Activated naive CD4-positive, alpha-beta T cell treated with anti-CD3 and anti-CD28 coated beads for 36 hours (primary cell): ENCODE data around the gene XYLT1. TPM values are rescaled to one million over a fixed set of nuclear protein-coding genes. Genes with fewer than 3 reads are reported as not detected.
A peak's percentile ranks its signal among the peaks of the same experiment; 100 is the strongest.

Experiments used
- CTCF ChIA-PET: fragments of 350-600 bp; sonication (Branson Sonifier 250); formaldehyde crosslinking; loops from one replicate; lab custom pipeline; 2021; ENCODE audit warnings: antibody characterized with exemption; lab: Charles Lee
- DNase-seq: peaks from one replicate; pipeline ENCODE4 v3.0.0-alpha.2; 2020
- H3K27ac Mint-ChIP-seq: one replicate; pipeline ENCODE4 v1.8.0; 2021; ENCODE audit warnings: mild to moderate bottlenecking, mixed read lengths
- H3K27me3 Mint-ChIP-seq: one replicate; pipeline ENCODE4 v1.8.0; 2021; ENCODE audit warnings: low read depth, mixed read lengths
- H3K36me3 Mint-ChIP-seq: one replicate; pipeline ENCODE4 v1.8.0; 2021; ENCODE audit warnings: low read depth, mixed read lengths
- H3K4me1 Mint-ChIP-seq: one replicate; pipeline ENCODE4 v1.8.0; 2021; ENCODE audit warnings: low read depth, mixed read lengths
- H3K4me3 Mint-ChIP-seq: one replicate; pipeline ENCODE4 v1.8.0; 2021; ENCODE audit warnings: mild to moderate bottlenecking, moderate library complexity, mixed read lengths
- H3K9me3 Mint-ChIP-seq: one replicate; pipeline ENCODE4 v1.8.0; 2021; ENCODE audit warnings: mixed read lengths
- intact Hi-C: fragments of 100-400 bp; cut with micrococcal nuclease; formaldehyde crosslinking; loops from one replicate; pipeline ENCODE4 v1.15.1; 2023
- total RNA-seq, 2 experiments: library from RNA; stranded (reverse); gene quantifications; one replicate each; pipeline ENCODE4 v1.2.3, GENCODE V29; 2021

XYLT1 gene
- total RNA-seq, 2 experiments from 2014 or later = 3.3 to 4.5 TPM

- no peaks in the 10 kb centered on the region for H3K27me3 Mint-ChIP-seq
- CTCF ChIA-PET = interaction anchor here (0.7 kb wide), 1 partner anchor 185 kb away, joined by 3 read pairs; no protein-coding TSS in a partner anchor
- DNase-seq = no peak
- H3K27ac Mint-ChIP-seq = no peak overlapping the region
- peaks cover 4% of the 10 kb centered on the region for H3K4me1 Mint-ChIP-seq
- H3K36me3 Mint-ChIP-seq = peaks cover 3% of the 10 kb centered on the region
- intact Hi-C loops = no loop called here
- H3K4me3 Mint-ChIP-seq = no peak overlapping the region
- peaks cover 2% of the 10 kb centered on the region for H3K9me3 Mint-ChIP-seq
Observed at GRCh38 chr16:17076818-17077498, 393.8 kb downstream of the XYLT1 start.

DNA sequence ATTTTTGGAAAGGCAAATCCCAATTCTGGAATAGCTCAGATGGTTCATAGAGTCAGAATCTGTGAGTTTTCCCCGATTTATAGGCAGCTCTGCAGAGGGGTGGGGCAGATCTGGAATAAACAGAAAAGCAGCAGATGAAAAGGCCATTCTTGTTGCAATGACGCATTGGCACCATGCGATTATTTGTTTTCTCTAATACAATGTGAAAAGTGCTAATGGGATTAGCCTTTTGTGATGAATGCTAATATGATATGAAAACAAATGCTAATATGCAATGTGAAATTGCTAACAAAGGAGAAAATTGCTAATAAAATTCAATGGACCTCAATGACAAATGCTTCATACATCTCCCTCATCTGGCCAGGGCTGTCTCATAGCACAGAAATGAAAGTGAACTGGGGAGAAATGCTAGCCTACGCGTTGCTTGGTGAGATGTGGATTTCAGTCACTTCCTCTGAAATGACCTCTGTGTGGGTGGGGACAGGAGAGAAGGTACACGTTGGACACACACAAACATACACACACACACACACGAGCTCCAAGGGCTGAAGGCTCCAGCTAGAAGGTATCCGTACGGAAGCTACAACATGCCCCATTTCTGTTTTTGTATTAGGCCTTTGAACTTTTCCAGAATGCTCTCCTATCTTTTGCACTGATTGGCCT lies 394.5 kb downstream of the XYLT1 start:
- H3K27me3 Mint-ChIP-seq = no peaks in the 10 kb centered on the region
- intact Hi-C loops = no loop called here
- no peak overlapping the region for H3K4me3 Mint-ChIP-seq
- H3K36me3 Mint-ChIP-seq = peaks cover 3% of the 10 kb centered on the region
- H3K4me1 Mint-ChIP-seq = peaks cover 5% of the 10 kb centered on the region
- CTCF ChIA-PET = no interaction called here
- no peak overlapping the region for H3K27ac Mint-ChIP-seq
- no peak for DNase-seq
- peaks cover 2% of the 10 kb centered on the region for H3K9me3 Mint-ChIP-seq

DNA sequence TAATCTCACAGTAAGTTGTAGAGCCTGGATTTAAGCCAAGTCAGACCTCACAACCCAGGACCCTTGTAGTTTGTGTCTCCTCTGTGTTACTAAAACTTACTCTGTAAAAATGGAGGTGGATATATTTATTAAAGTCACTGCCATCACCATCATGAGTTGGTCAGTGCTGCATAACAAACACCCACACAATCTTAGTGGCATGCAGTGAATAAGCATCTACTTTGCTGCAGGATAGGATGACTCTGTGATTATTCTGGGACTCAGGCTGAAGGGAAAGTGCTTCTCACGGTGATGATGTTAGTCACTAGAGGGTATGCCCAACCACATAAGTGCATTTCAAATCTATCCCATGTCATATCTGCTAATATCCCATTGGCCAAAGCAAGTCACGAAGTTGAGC lies 398.7 kb downstream of the XYLT1 start:
- no peaks in the 10 kb centered on the region for H3K27me3 Mint-ChIP-seq
- CTCF ChIA-PET = no interaction called here
- no peak overlapping the region for H3K27ac Mint-ChIP-seq
- H3K9me3 Mint-ChIP-seq = no peaks in the 10 kb centered on the region
- no peaks in the 10 kb centered on the region for H3K36me3 Mint-ChIP-seq
- H3K4me3 Mint-ChIP-seq = peak overlapping the region; percentile 1
- intact Hi-C loops = no loop called here
- DNase-seq = no peak
- peaks cover 20% of the 10 kb centered on the region for H3K4me1 Mint-ChIP-seq

GRCh38 chr16:17070882-17071592 lies 399.7 kb downstream of the XYLT1 start:
- peak overlapping the region; percentile 68 for H3K27ac Mint-ChIP-seq
- no peaks in the 10 kb centered on the region for H3K27me3 Mint-ChIP-seq
- H3K9me3 Mint-ChIP-seq = no peaks in the 10 kb centered on the region
- peak overlapping the region; percentile 28 for H3K4me3 Mint-ChIP-seq
- peak; percentile 87 for DNase-seq
- H3K36me3 Mint-ChIP-seq = no peaks in the 10 kb centered on the region
- intact Hi-C loops = loop anchor here (1.0 to 2.0 kb wide), 2 partner anchors 44 to 58 kb away; no protein-coding TSS in a partner anchor
- CTCF ChIA-PET = interaction anchor here (0.9 kb wide), 1 partner anchor 78 kb away, joined by 3 read pairs; no protein-coding TSS in a partner anchor
- H3K4me1 Mint-ChIP-seq = peaks cover 20% of the 10 kb centered on the region

DNA sequence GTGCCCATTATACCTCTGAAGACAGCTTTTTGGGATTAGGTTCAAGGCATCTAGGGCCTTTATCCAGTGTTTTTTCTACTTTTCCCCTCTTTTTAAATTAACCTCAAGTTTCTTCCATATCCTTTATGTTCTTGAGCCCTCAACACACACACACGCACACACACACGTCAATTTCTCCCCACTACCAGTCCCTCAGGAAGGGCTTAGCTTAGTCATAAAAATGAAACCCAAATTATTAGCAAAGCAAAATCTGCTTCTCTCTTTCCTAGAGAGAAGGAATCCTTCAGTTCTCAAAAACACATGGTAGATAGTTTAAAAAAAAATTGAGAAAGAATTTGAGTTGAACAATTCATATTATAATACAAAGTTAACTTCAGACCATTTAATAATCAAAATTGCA lies 401.1 kb downstream of the XYLT1 start:
- H3K27ac Mint-ChIP-seq = no peak overlapping the region
- H3K9me3 Mint-ChIP-seq = no peaks in the 10 kb centered on the region
- no peak overlapping the region for H3K4me3 Mint-ChIP-seq
- intact Hi-C loops = loop anchor here (2.0 kb wide), 1 partner anchor 43 kb away; no protein-coding TSS in a partner anchor
- CTCF ChIA-PET = no interaction called here
- no peak for DNase-seq
- no peaks in the 10 kb centered on the region for H3K27me3 Mint-ChIP-seq
- no peaks in the 10 kb centered on the region for H3K36me3 Mint-ChIP-seq
- H3K4me1 Mint-ChIP-seq = peaks cover 20% of the 10 kb centered on the region

DNA sequence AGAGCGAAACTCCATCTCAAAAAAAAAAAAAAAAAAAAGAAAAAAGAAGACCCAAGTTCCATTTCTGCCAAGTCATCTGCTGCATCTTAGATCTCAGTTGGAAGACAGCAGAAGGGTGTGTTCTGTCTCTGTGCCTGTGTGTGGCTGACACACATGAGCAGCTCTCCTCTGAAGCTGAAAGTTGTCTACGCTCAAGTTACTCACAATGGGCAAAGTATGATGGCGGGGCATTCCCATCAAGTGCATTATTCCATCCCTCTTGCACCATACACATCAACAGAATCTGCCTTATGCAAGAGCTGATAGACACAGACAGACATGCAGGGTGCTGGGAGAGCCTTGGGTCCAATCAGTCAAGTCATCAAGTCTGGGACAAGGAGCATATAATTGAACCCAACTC lies 402.2 kb downstream of the XYLT1 start:
- H3K4me3 Mint-ChIP-seq = no peak overlapping the region
- no peaks in the 10 kb centered on the region for H3K27me3 Mint-ChIP-seq
- no peak for DNase-seq
- no peaks in the 10 kb centered on the region for H3K9me3 Mint-ChIP-seq
- H3K36me3 Mint-ChIP-seq = no peaks in the 10 kb centered on the region
- H3K27ac Mint-ChIP-seq = no peak overlapping the region
- peaks cover 20% of the 10 kb centered on the region for H3K4me1 Mint-ChIP-seq
- intact Hi-C loops = no loop called here
- CTCF ChIA-PET = no interaction called here

- Mint-ChIP-seq H3K27me3 (no peaks in the 10 kb centered on the region), H3K4me3 (no peak overlapping the region), H3K36me3 (no peaks in the 10 kb centered on the region), H3K27ac (no peak overlapping the region), H3K4me1 (peaks cover 23% of the 10 kb centered on the region), H3K9me3 (no peaks in the 10 kb centered on the region)
- DNase-seq = no peak
- CTCF ChIA-PET = interaction anchor here (0.6 kb wide), 1 partner anchor 16 kb away, joined by 3 read pairs; no protein-coding TSS in a partner anchor
- intact Hi-C loops = no loop called here
Observed at GRCh38 chr16:17067882-17068281, 402.9 kb downstream of the XYLT1 start.

DNA sequence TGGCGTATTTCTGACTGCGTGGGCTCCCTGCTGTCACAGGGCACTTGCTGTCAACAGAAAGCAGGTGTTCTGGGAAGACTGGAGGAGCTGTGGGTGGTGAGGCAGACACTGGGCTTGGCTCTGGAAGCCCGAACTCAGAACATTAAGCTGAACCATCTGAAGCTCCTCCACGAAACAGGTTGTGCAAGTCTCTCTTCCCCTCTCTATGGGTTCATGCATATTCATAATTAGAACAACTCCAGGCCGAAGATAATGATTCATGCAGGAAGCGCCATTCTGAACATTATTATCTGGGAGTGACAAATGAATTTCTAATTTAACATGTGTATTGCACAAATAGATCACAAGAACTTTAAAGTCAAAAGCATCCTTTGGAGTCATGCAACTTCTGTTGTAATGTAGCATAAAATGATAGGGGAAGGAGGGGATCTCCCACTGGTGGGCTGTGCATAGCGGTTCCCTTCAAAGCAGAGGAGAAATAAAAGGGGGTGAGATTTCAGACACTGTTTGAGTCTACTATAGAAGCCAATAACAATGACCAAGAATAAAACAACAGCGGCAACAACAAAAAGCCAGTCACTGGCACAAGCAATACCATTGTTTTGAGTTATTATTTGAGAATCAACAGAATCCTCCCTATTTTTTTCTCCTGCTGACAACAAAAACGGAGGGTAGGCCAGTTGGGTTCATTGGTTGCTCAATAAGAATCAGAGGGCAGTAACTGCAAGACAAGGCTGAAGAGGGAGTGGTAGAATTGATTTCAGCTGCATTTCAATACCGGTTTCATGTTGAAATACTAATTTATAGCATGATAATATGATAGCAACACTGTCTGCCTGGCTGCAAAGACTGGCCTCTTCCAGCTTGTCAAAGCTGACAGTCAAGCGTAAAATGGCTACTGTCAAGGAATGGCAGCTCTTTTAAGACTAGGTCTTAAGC lies 407.3 kb downstream of the XYLT1 start:
- H3K9me3 Mint-ChIP-seq = no peaks in the 10 kb centered on the region
- CTCF ChIA-PET = interaction anchor here (0.9 kb wide), 1 partner anchor 36 kb away, joined by 3 read pairs; no protein-coding TSS in a partner anchor
- no peak overlapping the region for H3K4me3 Mint-ChIP-seq
- intact Hi-C loops = no loop called here
- no peak for DNase-seq
- H3K36me3 Mint-ChIP-seq = no peaks in the 10 kb centered on the region
- H3K27me3 Mint-ChIP-seq = no peaks in the 10 kb centered on the region
- H3K4me1 Mint-ChIP-seq = peaks cover 9% of the 10 kb centered on the region
- no peak overlapping the region for H3K27ac Mint-ChIP-seq

DNA sequence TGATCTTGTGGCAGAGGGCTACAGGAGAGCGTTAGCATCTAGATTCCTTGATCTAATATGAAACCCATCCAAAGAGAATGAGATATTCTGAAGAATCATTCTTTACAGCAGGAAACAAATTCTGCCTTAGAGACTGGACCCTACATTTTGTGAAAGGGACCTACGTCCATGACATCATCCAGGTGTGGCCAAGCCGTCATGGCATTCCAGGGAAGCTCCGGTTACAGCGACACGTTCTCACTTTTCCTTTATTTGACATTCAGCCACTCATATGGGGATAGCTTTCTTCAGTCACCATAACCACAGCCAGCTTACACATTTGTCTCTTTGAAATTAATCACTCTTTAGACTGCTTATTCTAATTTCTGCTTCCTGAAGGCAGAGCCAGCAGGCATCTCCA lies 408.1 kb downstream of the XYLT1 start:
- intact Hi-C loops = no loop called here
- Mint-ChIP-seq H3K27ac (no peak overlapping the region), H3K27me3 (no peaks in the 10 kb centered on the region), H3K4me3 (no peak overlapping the region), H3K36me3 (no peaks in the 10 kb centered on the region), H3K9me3 (no peaks in the 10 kb centered on the region), H3K4me1 (peaks cover 9% of the 10 kb centered on the region)
- no peak for DNase-seq
- CTCF ChIA-PET = interaction anchor here (0.6 to 0.9 kb wide), 2 partner anchors 35 to 467 kb away, joined by 3 read pairs; no protein-coding TSS in a partner anchor

DNA sequence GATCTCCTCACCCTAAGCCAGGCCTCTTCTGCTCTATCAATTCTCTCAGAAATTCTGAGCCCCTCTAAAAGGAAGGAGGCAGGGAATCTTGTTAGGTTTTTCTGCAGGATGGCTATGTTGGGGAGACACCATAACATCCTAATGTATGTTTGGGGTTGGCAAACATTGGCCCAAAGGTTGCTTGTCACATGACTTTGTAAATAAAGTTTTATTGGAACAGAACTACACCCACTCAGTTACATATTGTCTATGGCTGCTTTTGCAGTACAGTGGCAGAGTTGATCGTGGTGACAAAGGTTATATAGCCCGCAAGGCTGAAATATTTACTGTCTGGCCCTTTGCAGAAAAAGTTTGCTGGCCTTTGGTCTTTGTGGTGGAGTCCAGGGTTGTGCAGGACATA lies 409.4 kb downstream of the XYLT1 start:
- Mint-ChIP-seq H3K36me3 (no peaks in the 10 kb centered on the region), H3K4me1 (peaks cover 9% of the 10 kb centered on the region), H3K27ac (no peak overlapping the region), H3K9me3 (no peaks in the 10 kb centered on the region), H3K4me3 (no peak overlapping the region), H3K27me3 (no peaks in the 10 kb centered on the region)
- CTCF ChIA-PET = interaction anchor here (0.7 kb wide), 1 partner anchor 24 kb away, joined by 3 read pairs; no protein-coding TSS in a partner anchor
- no peak for DNase-seq
- intact Hi-C loops = no loop called here

DNA sequence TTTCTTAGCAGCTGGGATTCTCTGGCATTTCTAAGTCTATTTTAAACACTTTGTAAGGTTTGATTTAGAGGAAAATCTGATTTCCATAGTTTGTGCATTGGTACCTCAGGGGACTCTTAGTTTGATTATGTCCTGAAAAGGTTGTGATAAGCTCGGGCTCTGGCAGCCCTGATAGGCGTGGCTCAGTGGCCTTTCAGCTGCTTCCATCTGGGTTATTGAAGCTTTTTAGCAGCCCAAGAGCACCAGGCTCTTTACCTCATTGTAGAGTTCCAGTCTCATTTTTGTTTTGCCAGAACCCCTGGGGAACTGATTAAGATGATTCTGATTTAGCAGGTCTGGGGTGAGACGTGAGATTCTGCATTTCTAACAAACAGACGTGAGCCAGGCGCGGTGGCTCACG lies 412.3 kb downstream of the XYLT1 start:
- Mint-ChIP-seq H3K9me3 (peaks cover 2% of the 10 kb centered on the region), H3K27ac (no peak overlapping the region), H3K4me1 (peaks cover 9% of the 10 kb centered on the region), H3K27me3 (no peaks in the 10 kb centered on the region), H3K4me3 (no peak overlapping the region), H3K36me3 (no peaks in the 10 kb centered on the region)
- CTCF ChIA-PET = no interaction called here
- intact Hi-C loops = no loop called here
- no peak for DNase-seq
